ENCODE measurements around the gene PCARE. TPM values are rescaled to one million over a fixed set of nuclear protein-coding genes. Genes with fewer than 3 reads are reported as not detected.

Gene PCARE
- total RNA-seq, 1 donor from 2014 or later, result not detected

DNA sequence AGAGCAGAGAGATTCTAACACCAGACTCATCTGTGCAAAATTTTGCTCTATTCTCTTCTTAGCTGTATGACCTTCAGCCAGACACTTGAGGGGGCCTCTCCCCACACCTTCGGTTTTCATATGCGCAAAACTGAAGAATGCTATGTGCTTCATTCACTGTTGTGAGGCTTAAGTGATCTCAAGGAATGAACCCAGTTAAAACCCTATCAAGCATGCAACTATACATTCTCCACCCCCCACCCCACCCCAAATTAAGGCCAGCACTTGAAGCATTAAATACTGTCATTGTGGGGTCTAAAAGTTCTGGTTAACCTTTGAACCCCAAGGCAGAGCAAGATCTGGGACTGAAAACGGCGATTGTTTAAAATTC, 10.0 kb downstream of the PCARE start:
- DNase-seq (ENCODE audit: low spot score) (no peak), ATAC-seq (no peak)

DNA sequence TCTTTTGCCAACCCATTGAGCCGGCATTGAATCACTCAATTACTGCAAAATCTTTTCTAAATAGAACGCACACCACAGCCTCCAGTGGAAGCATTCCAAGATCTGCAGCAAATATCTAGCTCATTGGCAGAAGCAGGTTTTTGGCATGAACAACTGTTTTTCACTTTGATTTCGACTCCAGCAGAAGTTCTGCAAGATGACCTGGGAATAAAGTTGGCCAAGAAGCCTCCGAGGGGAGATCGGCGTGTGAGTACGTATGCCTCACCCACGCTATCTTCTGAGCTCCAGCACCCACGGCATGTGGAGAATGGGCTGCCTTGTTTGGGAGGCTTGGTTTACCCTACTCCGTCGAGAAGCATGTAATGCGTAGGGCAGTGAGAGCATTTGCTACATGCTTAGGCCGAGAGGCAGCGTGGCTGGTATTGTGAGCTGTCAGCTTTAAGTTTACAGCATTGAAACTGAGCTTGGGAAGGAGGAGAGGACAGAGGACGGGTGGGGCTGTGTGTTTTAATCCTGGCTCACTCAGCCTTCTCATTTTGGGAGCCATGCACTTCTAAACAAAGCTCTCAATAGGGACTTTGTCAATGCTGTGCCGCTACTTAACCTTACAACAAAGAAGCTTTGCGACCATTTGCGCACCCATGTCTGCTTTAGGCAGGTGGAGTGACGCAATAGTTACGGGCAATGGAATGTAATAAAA, 10.5 kb downstream of the PCARE start:
- ATAC-seq, result peak; percentile 27
- DNase-seq (ENCODE audit: low spot score), result no peak

DNA sequence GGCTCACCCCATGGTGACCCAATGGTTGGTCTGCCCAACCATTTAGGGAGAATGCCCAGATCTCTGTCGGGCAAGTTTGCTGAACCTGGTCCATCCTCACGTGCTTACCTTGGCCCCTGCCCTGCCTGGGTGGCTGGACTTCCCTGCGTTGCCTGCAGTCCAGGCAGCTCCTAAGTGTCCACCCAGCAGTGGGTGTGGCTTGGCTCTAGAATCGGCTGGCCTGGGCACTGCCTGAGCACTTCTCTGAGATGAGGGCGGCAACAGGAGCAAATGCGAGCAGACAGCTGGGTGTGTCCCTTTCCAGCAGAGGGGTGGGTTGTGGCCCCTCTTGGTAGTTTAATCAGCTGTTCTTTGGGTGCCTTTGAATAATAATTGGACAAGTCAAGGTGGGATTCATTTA, 11.3 kb downstream of the PCARE start:
- ATAC-seq (peak; percentile 78), DNase-seq (ENCODE audit: low spot score) (peak; percentile 56)

DNA sequence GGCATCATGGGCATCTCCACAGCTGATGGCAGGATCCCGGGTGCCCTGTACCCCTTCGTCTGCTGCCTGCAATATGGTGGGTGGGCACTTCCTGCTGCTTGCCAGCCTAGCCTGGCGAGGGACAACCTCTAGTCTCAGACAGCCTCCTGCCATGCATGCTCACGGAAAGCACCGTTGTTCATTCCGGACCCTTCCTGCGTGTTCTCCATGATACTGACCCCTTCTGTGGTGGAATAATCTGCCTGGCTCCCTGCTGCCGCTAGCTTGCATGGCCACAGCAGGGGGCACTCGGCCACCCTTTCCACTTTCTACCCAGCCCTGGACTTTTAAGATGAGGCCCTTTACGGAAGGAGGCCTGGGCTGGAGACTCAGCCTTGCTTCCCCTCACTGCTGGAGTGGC, 12.0 kb downstream of the PCARE start:
- no peak for DNase-seq (ENCODE audit: low spot score)
- ATAC-seq, result no peak

DNA sequence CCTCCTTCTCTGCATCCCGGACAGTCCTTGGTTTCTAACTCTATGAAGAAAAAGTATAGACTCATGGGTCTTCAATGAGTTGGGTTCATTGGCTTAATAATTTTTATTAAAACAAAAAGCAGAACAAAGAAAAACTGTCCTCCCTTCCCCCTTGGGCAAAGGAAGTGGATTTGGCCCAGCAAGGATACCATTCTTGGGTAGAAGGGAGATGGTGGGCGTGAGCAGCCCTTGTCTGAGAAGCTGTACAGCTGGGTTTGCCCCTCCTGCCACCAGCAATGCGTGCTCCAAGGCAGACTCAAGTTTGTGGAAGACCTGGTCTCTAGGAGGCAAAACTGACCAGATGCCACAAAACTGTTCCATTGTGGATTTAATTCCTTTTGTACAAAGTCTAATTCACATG, 12.7 kb downstream of the PCARE start:
- ATAC-seq, result no peak
- DNase-seq (ENCODE audit: low spot score), result no peak

DNA sequence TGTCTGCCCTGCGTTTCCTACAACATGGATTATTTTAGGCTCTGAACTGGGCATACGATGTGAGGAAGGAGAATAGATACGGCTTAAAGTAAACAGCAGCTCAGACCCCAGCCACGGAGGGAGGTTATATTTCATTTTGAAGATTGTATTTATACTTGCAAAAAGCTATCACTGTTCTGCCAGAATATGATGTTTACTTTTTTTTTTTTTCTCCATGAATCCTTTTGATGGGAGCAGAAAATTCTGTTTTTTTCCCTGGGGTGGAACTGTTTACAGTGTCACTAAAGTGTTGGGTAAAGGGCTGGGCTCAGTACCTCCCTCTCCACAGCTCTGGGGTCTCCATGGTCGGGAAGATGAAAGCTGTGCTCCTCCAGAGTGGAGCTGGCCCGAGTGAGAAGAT, 13.1 kb downstream of the PCARE start:
- no peak for DNase-seq (ENCODE audit: low spot score)
- ATAC-seq, result no peak

DNA sequence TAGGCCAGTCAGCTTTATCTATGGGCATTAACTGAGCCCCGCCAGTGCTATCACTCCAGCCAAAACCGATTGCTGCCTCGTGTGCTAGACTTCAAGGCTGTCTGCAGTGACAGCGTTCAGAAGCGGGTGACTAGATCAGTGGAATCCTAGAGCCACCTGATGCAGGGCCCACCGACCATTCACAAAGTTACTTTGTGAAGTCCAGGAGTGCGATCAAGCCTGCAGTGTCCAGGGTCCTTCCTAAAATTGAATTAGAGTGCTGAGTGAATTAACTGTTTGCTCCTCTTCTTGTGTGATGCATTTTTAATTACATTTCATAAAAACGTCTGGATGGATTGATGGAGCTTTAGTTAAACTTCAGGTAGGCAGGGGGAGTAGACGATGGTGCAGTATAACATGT, 13.9 kb downstream of the PCARE start:
- DNase-seq (ENCODE audit: low spot score), result no peak
- ATAC-seq, result no peak

DNA sequence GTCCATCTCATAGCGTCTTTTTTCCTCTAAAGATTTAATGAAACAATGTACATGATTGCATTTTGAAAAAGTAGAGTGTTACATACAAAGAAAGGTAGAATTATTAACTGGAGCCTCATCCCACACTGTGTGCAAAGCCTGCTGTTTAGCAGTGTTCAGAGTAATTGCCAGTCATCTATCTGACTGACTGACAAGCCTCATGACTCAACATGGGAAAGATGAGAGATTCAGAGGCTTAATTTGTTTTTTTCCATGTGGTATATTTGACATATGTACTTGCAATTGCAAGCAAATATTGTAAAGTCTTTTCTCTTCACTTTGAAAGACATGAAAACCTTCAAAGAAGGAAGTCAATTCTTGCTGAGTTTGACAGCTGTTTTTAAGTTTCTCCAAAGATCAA, 14.7 kb downstream of the PCARE start:
- no peak for ATAC-seq
- DNase-seq (ENCODE audit: low spot score), result no peak

DNA sequence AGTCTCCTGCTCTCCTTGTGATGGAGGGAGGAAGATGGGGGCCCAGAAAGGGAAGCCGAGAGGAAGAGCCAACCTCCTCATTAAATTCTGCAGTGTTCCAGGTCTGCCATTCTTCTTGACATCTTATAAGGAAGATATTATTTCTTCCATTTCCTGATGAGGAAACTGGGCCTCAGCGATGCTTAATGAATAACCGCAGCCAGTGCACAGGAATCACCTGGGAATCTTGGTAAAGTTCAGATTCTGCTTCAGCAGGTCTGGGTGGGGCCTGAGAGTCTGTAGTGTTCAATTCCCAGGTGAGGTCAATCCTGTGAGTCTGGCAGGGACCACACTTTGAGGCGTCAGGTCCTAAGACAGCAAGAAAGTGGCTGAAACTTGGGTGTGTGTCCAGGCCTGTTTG, 17.3 kb downstream of the PCARE start:
- DNase-seq (ENCODE audit: low spot score), result no peak
- ATAC-seq, result no peak

DNA sequence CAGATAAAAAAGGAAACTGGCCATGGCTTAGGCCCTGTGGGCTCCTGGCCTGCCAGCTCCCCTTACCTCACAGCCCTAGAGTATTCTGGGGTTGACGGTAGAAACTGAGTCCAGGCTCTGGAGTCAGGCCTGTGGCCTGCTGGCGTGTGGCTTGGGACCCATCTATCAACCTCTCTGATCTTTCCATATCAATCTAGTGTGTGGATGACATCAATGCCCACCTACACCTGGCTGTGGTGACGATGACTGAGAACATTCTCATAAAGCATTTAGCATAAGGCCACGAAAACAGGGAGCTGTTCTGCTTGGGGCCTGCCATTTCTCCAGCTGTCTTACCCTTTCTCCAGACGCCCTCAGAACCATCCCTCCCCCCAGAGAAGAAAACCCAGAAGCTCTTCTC, 17.9 kb downstream of the PCARE start:
- ATAC-seq (no peak), DNase-seq (ENCODE audit: low spot score) (no peak)

DNA sequence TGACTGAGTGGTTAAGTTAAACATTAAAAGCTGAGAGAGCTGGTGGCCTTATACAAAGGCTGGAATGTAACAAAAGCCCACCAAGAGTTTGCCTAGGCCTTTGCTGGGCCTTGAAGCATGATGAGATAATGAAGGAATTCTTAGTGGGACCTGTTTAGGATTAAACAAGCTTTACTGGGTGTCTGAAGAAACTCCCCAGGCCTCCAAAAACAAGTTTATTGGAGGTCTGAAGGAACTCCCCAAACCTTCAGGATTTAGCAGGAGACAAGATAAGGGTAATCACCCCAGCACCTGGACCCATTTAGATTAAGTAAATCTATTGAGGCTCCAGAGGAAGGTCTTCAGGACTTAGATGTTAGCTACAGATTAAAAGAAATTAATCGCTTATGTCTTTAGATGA, 18.7 kb downstream of the PCARE start:
- DNase-seq (ENCODE audit: low spot score) (no peak), ATAC-seq (no peak)

DNA sequence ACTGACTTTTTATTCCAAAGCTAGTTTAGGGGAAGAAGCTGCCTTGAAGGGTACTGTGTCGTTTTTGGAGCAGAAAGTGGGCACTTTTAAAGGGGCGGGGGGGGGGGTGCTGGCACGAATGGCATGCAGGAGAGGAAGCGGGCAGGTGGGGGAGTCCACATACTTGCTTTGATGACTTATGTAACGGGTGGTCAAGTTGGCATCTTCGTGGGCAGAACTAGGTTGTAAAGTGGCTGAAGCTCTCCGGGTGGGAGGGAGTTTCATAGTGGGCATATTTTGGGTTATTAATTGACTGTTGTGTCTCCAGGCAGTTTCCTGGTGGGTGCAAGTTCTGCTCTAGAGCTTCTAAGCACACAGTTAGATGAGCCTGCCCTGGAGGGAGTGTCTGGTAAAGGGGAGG, 19.9 kb downstream of the PCARE start:
- no peak for ATAC-seq
- no peak for DNase-seq (ENCODE audit: low spot score)

DNA sequence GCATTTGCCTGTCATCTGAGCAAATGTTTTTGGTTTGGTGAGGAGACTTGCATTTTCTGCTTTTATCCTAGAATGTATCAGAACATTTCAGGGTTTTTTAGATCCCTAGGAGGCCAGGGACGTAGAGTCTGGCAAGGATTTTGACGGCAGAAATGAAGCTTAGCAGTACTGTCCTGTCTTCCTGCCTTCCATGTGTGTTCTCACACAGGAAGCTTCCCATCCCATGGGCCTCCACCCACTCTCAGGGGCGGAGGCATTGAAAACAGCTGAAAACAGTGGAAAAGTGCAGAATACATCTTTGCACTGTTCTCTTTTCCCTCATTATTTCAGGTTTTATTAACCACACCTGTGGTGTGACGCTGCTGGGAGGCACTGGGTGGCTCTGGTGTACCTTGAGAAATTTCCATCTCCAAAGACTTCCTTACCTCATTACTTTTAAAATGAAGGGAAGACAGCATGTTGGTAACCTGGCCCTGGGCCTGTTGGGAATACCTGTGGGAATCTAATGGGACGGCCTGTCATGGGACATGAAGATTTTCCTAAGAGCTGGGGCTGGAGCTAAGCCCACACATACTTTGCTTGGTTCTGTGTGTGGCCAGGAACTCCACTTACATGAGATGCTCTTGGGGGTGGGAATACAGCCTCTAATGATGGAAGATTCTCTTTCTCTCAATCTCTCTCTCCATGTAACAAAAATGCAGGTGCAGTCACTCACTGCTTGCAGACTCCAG, 20.5 kb downstream of the PCARE start:
- ATAC-seq, result no peak

DNA sequence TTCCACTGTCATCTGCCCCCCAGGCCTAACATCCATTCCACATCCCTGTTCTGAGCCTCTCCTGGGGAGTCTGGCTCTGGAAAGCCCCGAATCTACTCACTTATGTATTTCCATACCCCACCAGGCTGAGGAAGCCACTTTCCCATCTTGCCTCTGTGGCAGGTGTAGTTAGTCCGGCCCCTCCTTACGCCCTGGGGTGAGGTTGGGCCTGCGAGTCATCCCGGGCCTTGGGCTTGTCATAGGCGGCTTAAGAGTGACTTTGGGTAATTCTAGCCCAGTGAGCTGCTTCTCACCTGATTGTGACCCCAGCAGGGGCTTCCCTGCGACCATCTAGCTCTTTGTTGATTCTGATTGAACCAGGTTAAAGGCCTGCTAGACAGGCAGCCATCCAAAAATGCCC, 21.1 kb downstream of the PCARE start:
- no peak for DNase-seq (ENCODE audit: low spot score)

More for the DNA sequence above, 20.5 kb downstream of the PCARE start:
- no peak for DNase-seq (ENCODE audit: low spot score)

DNA sequence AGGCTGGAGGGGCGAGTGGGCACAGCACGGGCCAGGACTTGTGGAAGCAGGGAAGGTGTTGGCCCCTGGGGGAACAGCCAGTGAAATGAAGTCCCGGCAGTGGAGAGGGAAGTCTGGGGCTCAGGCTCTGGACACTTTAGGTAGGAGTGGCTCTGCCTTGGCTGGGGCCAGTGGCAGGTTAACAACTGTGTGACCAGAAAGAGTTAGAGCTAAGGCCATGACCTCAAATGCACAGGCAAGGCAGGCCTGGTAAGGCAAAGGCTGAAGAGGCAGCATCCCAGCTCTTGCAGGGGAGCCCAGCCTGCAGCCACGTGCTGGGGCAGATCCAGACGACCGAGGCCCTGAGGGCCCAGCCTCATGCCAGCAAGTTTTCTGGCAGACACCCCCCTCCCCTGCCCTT, 21.5 kb downstream of the PCARE start:
- no peak for ATAC-seq
- no peak for DNase-seq (ENCODE audit: low spot score)

More for the DNA sequence above, 21.1 kb downstream of the PCARE start:
- no peak for ATAC-seq

DNA sequence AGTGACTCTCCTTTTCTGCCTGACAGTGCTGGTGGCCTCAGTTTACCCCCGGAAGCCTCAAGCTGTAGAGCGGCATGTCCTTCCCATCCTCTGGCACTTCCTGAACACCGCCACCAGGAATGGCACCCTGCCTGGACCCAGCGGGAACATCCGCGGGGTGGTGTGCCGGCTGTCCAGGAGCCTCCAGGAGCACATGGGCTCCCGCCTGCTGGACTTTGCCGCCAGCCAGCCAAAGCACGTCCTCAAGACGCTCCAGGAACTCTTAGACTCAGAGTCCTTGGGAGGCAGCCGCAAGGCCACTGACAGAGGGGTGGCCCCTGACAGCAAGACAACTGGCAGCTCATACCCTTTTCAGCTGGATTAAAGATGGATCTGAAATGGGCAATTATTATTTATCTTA, 22.6 kb downstream of the PCARE start:
- ATAC-seq, result no peak

DNA sequence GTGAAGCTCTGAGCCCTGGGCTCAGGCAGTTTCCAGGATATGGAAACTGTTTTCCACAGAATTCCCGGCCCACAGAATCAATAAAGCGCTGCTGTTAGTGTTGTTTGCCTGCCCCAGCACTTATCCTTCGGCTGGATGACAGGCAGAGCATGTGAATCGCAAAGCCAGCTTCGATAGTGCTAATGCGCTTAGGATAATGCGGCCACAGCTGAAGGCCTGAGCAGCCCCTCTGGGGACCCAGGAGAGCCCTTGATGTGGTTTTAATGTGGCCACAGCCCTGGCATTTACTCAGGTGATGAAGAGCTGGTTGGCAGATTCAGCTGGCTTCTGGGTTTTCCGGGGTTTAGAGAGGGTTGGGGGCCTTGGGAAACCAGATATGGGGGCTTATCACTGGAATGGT, 23.7 kb downstream of the PCARE start:
- DNase-seq (ENCODE audit: low spot score) (no peak), ATAC-seq (no peak)

More for the DNA sequence above, 22.6 kb downstream of the PCARE start:
- DNase-seq (ENCODE audit: low spot score), result no peak

DNA sequence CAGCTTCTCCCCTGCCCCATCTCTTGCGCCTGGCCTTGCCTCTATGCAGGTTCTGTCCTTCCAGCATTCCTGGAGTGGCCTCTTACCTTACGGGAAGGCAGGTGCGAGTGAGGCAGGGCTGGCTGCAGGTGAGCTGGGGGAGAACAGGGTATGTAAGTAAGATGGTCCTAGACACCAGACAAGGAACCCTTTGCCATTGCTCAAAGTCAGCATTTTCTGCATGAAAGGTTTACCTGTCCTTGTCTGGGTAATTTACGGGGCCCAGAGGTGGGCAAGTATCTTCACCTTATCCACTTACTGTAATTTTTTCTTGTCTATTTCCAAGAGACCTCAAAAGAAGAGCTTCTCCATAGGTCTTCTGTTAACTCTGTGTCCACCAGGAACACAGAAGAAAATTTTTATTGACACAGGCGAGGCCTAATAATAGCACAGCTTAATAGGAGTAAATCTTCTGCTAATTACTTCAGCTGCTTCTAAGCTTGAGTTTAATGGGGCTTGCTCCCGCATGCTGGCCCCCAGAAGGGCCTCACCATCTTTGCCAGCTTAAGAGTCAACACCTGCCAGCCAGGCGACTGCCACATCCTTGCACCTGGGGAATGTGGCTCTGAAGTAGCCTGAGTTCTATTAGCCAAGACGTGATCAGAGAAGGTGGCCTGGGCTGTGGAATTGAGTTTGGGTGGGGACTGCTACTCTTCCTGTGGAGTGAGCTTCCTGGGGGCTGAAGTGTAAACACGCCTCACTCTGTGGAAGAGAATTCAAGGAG, 27.1 kb downstream of the PCARE start:
- no peak for ATAC-seq
- no peak for DNase-seq (ENCODE audit: low spot score)

DNA sequence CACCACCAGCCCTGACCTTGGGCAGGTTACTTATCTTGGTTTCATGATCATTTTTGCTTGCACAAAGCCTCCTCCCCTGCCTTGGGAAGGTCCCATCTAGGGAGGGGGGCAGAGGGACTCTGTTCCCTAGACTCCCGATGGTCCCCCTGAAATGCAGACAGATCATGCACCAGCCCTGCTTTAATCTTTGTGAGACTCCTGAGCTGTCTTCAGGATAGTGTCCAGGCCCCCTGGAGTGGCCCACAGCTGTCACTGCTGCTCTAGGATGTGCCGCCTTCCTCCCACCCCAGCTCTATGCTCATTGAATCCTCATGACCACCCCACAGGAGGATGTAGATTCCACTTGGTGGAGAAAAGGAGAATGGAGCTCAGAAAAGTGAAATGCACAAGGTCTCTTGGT, 28.0 kb downstream of the PCARE start:
- no peak for ATAC-seq
- no peak for DNase-seq (ENCODE audit: low spot score)

DNA sequence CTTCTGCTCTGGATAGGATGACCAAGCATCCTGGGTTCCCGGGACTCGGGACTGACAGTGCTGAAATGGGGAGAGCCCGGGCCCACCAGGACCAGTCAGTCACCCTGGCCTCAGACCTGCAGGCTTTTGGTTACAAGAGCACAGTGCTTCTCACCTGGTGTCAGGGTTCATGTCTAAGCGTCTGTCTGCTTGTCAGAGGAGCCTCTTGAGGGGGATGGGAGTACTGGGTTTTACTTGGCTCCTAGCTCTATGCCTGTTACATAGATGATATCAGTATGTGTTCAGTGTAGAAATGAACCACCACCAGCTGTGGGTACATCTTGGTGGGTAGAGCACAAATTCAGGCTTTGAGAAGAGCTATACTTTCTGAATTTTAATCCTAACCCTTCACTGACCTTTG, 29.9 kb downstream of the PCARE start:
- ATAC-seq, result no peak
- DNase-seq (ENCODE audit: low spot score), result no peak

DNA sequence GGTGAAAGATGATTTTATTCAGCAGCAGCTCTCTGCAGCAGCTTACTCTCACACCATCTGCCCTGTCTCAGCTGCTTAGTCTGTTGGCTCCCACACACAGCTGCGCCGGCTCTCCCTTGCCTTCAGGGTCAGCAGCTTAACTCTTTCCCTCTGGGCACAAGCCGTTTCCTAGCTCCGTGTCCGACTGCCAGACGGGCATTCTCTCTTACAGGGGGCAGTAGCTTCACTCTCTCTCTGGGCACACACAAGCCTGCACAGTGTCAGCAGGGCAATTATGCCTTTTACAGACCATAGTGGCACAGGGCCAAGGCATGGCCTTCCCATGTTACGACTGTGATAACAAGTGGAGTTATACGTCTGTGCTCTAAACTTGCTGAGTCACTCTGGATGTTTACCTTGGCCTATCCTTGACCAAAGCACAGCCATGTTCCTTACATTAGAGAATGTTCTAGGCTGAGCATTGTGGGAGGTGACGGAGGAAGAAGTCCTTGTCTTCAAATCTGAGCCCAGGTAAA, 31.7 kb downstream of the PCARE start:
- DNase-seq (ENCODE audit: low spot score), result no peak
- no peak for ATAC-seq

DNA sequence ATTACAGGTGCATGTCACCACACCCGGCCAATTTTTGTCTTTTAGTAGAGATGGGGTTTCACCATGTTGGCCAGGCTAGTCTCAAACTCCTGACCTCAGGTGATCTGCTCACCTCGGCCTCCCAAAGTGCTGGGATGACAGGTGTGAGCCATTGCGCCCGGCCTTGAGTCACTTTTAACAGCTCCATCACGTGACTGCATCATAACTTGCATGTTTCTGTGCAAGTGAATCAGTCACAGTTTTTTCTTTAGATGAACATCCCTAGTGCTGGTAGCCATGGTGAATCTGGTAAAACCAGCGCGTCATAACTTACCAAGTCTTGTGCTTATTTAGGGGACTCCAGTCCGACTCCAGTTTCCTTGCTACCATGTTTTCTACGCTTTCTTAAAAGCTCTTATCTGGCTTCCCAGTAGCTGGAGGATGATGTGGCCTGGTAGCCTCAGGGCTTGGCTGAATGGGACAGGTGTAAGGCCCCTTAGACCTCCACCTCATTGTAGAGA, 33.1 kb downstream of the PCARE start:
- ATAC-seq, result no peak
- DNase-seq (ENCODE audit: low spot score), result no peak

All from left lobe of liver (tissue), 2 donors.